Stimulated activated CD8-positive, alpha-beta memory T cell treated with anti-CD3 and anti-CD28 coated beads, Interleukin-4, amount 100 ng/mL, for 1 hour (primary cell): ENCODE measurements around the gene IL4.
"Not testable (repeated sequence)": the region's sequence is repeated elsewhere in the genome, so short reads cannot be mapped to it uniquely, and the experiment has no call there.

Experiments
- DNase-seq, 2 donors: peaks; one replicate each; pipeline ENCODE4 v3.0.0-alpha.2; 2020; ENCODE audit warnings: low read depth in 2 of 2, low spot score in 1 of 2

IL4 gene

DNA sequence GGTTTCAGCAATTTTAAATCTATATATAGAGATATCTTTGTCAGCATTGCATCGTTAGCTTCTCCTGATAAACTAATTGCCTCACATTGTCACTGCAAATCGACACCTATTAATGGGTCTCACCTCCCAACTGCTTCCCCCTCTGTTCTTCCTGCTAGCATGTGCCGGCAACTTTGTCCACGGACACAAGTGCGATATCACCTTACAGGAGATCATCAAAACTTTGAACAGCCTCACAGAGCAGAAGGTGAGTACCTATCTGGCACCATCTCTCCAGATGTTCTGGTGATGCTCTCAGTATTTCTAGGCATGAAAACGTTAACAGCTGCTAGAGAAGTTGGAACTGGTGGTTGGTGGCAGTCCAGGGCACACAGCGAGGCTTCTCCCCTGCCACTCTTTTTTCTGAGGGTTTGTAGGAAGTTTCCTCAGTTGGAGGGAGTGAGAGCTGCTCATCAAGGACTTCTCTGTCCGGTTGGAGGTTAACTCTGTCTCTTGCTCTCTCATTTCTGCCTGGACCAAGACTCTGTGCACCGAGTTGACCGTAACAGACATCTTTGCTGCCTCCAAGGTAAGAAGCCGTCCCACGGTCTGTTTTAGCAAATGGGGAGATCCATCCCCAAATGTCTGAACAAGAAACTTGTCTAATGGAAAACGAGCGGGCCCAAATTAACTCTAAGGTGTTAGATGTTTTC, at the start of gene IL4:
IL4 (plus strand) TSS at position 51 of the 692 bp plus-strand sequence; CDS start at position 113, 62 bp downstream.
- DNase-seq, result no peak

- no peak for DNase-seq
Observed at GRCh38 chr5:132627470-132627869, 46.3 kb upstream of the IL4 start.

DNA sequence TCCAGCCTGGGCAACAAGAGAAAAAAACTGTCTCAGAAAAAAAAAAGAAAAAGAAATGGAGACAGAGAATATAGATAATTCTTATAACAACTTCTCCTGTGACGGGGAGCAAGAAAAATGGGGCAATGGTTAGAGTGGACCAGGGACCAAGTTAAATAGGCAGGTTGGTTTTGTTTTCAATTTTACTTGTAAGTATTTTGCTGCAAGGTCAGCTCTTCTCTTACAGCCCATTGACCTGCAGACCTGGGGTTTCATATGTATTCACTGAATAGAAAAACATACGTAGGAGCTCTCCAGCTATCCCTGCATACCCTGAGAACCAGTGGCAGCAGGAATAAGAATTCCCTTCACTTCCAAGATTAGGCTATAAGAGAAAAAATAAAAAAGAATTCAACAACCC, 45.0 kb upstream of the IL4 start:
- DNase-seq, result no peak

DNA sequence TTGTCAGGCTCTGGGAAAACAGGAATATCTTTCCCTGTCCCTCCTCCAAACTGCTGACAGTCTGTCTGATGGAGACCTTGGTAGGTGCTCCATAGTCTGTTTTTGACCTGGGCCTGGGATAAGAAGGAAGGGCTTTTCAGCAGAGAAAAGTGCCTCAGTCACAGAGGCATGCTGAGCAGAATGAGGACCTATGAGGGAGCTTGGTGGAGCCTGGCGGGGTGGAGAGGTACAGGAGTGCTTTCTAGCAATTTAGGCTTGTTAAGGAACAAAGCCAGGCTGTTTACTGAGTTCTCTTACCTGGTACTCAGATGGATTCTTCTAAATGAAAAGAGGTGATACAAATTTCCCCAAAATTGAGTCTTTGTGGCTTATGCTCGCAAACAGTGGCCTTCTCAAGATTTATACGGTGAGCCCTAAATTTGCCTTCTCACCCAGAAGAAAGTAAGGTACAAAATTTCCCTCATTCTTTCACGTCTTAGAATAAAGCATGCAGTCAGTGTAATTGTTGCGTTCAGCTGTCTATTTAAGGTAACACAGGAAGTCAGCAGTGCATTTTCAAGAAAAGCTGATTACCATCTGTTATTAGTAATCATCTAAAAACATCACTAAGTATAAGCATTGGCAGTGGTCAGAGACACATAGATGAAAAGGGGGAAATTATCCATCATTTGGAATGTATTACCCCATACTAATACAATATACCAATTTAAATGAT, 44.4 kb upstream of the IL4 start:
- DNase-seq, result no peak

DNA sequence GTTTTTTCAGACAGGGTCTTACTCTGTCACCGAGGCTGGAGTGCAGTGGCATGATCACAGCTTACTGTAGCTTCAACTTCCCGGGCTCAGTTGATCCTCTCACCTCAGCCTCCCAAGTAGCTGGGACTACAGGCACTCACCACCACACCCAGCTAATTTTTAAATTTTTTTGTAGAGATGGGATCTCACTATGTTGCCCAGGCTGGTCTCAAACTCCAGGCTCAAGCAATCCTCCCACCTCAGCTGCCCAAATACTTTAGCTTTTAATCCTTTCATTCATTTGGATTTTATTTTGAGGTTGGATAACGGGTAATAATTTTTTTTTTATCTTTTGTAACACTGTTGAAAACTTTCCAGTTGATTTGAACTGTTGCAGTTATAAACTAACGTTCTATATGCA, 40.2 kb upstream of the IL4 start:
- DNase-seq, result not testable (repeated sequence)

GRCh38 chr5:132635873-132636272, 37.9 kb upstream of the IL4 start:
- DNase-seq, result no peak

- DNase-seq, result no peak
Observed at GRCh38 chr5:132637241-132637640, 36.5 kb upstream of the IL4 start.

GRCh38 chr5:132639706-132640130, 34.1 kb upstream of the IL4 start:
- DNase-seq, result no peak

DNA sequence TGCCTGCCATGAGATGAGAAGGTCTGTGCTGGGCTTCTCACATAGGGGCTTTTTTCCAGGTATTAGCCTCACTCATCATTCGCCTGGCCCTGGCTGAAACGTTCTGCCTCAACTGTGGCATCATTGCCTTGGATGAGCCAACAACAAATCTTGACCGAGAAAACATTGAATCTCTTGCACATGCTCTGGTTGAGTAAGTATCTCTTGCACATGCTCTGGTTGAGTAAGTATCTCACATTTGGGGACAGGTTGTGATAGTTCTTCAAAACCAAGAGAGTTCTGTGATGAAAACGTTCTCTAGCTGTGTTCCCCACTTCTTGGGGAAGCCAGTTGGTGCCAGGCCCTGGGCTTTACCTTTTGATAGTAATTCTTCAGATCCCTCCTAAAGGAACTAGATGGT, 33.2 kb upstream of the IL4 start:
- no peak for DNase-seq

DNA sequence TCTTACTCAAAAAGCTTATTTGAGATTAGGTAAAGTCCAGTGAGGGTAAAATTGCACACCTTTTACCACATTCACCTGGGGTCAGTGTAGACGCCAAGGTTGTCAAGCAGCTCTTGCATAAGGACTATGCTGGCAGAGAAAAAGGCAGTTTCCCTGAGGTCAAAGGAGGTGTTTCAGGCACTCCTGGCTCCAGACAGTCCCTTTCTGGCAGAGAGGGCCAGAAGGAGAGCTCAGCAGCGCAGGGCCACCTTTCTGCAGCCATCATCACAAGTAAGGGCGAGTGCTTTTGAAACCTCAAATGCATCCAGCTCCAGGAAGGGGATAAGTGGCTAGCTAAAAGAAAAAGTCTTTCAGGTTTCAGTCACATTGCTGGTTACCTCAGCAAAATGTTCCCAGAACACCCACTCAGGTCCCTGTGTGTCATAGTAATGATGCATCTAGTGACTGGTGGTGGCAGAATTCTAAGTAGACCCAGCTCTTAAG, 32.5 kb upstream of the IL4 start:
- DNase-seq, result no peak

- DNase-seq, result no peak
Observed at GRCh38 chr5:132641841-132642240, 31.9 kb upstream of the IL4 start.

GRCh38 chr5:132644177-132644576, 29.6 kb upstream of the IL4 start:
- no peak for DNase-seq

GRCh38 chr5:132646583-132647266, 27.1 kb upstream of the IL4 start:
- DNase-seq, result no peak

- DNase-seq, result no peak
Observed at GRCh38 chr5:132647473-132647872, 26.3 kb upstream of the IL4 start.

- no peak for DNase-seq
Observed at GRCh38 chr5:132648355-132648754, 25.4 kb upstream of the IL4 start.

GRCh38 chr5:132651838-132652469, 21.8 kb upstream of the IL4 start:
- DNase-seq, result no peak

DNA sequence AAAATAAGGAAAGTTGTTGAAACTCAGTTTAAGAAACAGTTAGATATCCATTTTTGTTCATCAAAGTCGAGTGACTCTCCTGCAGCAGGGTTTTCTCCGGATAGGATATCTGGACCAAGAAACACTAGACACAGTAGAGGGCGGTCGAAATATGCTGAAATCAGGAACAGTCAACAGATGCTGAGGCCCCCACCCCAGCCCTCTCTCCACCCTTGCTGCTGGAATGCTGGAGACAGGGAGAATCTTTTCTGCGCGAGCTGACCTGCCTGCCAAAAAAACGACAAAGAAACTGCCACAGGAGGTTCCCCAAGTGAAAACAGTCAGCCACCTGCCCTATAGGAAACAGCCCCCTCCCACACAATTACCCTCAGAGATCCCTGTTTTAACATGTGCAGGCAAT, 20.1 kb upstream of the IL4 start:
- no peak for DNase-seq

- no peak for DNase-seq
Observed at GRCh38 chr5:132655821-132656773, 17.7 kb upstream of the IL4 start.

GRCh38 chr5:132656774-132657355, 16.9 kb upstream of the IL4 start:
- DNase-seq, result no peak
